Stimulated activated CD8-positive, alpha-beta memory T cell treated with anti-CD3 and anti-CD28 coated beads, Interleukin-7, amount 100 ng/mL, for 4 hours (primary cell): Measurements from ENCODE around the gene CBARP.

Experiments
- DNase-seq, 2 donors: peaks; one replicate each; pipeline ENCODE4 v3.0.0-alpha.2; 2020; ENCODE audit warnings: low read depth in 2 of 2

CBARP gene

DNA sequence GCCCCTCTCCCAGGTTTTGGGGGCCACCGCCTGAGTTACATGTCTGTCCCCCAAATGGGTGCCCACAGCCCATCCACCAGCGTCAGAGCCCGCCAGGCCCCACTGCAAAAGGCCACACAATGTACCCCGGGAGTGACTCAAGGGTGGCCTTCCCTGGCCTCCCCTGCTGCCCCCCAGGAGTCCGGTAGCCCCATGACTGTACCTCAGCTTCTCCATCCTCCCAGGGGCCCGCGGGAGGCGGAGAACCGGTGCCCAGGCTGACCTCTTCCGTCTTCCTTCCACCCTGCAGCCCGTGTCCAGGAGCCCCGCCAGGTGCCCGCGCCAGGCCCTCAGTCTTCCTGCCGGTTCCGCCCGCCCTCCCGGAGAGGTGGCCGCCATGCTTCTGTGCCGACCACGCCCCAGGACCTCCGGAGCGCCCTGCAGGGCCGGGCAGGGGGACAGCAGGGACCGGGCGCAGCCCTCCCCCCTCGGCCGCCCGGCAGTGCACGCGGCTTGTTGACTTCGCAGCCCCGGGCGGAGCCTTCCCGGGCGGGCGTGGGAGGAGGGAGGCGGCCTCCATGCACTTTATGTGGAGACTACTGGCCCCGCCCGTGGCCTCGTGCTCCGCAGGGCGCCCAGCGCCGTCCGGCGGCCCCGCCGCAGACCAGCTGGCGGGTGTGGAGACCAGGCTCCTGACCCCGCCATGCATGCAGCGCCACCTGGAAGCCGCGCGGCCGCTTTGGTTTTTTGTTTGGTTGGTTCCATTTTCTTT is 10.3 kb downstream of the CBARP start:
- no peak for DNase-seq

DNA sequence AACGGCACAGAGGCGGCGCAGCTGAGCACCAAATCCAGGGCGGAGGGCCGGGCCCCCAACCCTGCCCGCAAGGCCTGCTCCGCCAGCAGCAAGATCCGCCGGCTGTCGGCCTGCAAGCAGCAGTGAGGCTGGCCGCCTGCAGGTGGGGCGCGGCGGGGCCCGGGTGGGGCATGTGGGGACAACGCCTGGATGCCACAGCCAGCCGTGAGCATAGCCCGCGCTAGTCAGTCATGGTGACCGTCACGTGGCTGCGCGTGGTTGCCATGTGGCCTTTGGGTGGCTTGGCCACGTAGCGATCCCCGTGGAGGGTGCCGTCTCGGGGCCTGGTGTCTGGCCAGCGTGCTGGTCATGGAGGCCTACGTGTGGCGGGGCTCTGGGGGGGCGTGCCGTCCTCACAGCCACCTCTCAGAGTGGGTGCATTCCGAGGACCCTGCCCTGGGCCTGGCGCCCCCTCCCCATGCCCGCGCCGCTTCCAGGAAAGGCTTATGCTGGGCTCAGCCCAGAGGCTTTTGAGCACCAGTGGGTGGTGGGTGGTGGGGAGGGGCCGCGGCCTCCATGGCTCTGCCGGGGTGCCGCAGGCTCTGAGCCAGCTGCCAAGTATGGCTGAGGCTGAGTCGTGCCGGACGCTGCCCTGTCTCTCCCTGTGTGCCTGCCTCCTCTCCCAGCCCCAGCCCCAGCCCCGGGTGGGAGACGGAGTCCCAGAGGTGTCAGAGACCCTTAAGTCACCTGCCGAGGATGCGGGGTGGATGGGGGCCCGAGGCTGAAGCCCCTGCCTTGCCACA is 11.1 kb downstream of the CBARP start:
- DNase-seq: no peak

DNA sequence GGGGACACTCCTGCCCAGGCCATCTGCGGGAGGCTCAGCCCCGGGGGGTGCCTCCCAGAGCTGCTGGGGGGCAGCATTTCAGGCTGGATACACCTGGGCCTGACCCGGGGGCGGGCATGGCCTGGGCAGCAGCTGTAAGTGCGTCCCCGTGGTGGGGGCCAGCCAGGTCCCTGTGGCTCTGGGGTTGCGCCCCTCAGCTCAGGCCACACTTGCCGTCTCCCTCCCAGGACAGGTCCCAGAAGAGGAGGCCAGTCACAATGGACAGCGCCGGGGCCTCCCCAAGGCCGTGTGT is 11.6 kb downstream of the CBARP start:
- no peak for DNase-seq

DNA sequence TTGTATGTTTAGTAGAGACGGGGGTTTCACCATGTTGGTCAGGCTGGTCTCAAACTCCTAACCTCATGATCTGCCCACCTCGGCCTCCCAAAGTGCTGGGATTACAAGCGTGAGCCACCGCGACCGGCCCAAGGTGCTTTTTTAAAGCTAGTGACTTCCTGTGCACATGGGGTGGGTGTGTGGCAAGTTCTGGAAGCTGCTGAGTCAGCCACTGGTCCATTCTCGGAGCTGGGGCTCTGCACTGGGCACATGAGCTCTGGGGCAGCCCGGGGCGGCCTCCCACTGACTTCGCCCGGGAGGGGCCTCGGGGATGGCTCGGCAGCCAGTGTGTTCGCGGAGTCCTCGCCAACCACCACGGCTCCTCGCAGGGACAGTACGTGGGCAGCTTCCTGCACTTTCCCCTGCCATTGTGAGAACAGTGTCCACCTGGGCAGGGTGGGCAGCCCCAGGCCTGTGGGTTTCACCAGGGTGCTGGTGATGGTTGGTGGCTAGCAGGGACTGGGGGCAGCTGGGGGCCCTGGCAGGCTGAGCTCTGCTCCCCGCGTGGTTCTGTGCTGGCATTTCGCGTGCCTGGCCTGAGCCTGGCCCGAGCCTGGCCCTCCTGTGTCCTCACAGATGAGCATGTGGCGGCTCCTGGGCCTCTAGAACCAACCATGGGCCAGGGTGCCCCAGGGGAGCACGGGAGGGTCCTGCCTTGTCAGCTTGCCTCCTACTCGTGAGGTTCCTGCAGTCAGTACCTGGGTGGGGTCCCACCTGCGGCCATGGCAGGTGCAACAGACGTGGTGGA is 12.2 kb downstream of the CBARP start:
- no peak for DNase-seq

DNA sequence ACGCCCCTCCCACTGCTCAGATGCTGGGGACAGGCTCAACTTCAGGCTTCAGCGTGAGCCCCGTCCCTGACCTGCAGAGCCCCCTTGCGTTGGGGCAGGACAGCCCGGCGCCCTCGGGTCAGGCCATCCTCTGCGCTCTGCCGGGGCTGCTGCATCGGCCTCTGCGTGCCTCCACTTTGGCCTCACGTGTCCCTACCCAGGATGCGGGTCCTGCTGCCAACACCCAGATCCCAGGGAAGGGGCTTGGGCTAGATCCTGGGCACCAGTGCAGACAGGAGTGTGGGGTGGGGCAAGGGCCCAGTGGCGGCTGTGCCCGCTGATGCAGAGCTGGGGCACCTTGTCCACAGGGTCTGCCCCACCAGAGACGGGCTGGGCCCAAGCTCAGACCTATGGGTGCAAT is 13.0 kb downstream of the CBARP start:
- no peak for DNase-seq

DNA sequence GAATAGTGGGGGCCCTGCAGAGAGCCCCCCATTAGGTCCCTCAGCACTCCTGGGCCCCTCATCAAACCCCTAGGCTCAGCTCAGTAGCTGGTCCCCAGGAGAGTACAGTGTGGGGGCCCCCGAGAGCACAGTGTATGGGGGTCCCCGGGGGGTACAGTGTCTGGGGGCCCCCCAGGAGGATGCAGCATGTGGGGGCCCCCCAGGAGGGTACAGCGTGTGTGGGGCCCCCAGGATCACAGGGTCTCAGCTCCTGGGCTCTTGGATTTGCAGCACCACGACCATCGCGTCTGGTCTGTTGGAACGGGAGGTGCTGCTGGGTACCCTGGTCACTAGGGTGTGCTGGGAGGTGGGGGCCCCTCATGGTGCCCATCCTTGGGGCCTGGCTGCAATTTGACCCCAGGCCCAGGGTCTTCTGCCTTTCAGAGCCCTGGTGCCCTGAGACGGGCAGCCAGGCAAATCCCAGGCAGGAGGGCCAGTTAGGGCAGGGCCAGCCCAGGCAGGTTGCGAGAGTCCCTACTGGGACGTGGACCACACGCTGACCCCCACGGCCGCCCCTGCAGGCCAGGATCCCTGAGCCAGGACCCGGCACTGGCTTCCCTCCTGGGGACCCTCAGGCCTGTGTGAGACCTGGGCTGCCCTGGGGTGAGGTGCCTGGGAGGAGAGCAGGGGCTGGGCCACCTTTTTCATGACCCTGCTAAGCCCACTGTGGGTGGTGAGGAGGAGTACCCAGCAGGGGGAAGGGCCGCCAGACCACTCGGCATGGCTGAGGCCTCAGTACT is 13.6 kb downstream of the CBARP start:
- DNase-seq: no peak

DNA sequence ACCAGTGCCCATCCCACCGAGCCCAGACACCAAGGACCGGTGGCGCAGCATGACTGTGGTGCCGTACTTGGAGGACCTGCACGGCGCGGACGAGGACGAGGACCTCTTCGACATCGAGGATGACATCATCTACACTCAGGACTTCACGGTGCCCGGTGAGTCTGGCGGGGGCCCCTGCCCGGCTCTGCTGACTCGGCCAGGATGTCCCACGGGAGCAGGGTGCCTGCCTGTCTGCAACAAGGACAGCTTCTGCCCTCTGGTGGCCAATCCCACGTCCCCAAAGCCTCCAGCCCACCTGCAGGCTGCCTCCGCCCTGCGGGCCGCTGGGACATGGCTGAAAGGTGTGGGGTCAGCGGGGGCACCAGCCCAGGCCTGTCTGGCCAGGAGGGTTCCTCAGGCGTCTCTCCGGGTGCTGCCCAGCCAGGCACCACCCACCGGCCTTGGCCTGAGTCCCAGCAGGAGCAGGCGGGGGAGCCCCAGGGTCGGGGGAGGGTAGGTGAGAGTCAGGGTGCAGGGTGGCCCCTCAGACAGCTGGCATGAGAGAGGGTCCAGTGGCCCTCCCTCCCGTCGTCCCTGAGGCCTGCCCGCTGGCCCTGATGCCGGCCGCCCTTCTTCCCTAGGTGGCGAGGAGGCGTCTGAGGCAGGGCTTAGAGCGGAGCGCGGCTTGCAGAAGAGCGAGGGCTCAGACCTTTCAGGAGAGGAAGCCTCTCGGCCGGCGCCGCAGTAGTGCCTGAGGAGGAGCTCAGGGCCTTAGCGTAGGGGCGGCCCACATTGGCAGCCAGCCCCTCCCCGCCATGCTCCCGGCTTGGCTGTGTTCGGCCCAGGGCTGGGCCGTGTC is 14.6 kb downstream of the CBARP start:
- DNase-seq: no peak

DNA sequence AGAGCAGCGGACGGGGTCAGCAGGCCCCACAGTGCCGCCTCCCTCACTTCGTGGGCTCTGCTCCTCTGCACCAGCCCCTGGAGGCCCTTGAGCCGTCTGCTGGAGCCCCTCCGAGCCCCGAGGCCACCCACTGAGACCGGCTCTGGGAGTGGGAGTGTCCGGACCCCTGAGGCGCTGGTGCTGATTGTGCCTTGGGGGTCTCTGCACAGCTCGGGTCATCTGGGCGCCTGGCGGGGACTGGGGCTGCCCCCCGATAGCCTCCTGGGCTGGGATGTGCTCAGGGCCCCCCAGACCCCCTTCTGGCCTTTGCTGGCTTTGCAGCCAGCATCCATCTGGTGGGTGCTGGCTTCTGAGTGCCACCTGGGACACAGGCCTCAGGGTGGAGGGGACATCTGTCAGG is 15.4 kb downstream of the CBARP start:
- DNase-seq: no peak

DNA sequence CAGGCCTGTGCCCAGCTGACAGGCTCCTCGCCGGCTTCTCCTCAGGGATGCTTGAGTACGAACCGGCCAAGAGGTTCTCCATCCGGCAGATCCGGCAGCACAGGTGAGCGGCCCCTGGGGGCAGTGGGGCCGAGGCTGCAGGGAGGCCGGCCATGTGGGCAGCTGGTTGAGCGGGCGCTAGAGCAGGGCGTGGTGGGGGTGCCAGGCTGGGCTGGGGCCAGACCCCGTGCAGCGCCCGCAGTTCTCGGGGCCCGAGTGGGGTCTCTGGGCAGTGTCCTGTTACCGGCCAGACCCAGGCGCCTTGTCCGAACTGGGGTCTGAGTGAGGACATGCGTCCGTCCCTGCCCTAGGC is 15.9 kb downstream of the CBARP start:
- no peak for DNase-seq

DNA sequence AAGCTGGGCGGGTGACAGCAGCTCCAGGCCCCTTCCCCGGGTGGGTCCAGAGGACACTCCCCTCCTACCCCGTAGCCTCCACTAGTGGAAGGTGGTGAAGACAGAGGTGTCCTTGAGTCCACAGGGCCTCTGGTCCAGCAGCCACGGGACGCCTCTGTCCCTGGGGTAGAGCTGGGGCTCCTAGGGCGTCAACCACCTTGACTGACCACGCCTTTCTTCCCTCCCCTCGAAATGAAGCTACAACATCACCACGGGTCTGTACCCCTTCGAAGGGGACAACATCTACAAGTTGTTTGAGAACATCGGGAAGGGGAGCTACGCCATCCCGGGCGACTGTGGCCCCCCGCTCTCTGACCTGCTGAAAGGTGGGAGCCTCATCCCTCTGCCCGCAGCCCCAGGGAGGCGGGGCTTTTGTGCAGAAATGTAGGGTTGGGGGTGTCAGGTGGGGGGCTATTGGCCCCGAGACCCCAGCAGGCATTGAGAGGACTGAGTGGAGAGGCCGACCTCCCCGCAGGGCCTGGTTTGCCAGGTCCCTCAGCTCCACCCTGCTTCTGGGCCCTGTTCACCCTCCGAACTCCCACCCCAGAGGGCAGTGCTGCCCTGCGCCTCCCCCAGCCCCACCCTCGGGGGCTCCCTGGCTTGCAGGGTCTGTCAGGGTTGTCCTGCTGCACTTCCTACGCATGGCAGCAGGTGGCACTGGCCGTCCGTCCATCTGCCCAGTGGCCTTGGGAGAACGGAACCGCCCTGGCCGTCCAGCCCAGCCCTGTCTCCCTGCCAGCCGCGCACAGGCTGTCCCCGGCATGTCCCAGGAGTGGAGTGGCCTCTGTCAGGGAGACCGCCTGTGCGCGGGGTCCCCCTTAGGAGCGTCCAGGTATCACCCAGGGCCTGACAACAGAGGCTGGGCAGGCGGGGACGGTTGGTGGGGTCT is 16.6 kb downstream of the CBARP start:
- DNase-seq: no peak

DNA sequence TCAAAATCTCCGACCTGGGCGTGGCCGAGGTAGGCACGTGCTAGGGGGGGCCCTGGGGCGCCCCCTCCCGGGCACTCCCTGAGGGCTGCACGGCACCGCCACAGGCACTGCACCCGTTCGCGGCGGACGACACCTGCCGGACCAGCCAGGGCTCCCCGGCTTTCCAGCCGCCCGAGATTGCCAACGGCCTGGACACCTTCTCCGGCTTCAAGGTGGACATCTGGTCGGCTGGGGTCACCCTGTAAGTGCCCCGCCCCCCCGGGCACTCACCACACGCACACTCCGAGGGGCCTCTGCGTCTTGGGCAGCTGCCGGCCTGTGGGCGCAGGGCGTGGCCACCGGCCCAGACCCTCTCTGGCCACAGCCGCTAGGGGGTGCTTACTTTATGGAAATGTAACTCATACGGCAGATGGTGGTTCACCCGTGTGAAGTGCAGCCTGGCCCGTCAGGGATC is 17.3 kb downstream of the CBARP start:
- DNase-seq: no peak

DNA sequence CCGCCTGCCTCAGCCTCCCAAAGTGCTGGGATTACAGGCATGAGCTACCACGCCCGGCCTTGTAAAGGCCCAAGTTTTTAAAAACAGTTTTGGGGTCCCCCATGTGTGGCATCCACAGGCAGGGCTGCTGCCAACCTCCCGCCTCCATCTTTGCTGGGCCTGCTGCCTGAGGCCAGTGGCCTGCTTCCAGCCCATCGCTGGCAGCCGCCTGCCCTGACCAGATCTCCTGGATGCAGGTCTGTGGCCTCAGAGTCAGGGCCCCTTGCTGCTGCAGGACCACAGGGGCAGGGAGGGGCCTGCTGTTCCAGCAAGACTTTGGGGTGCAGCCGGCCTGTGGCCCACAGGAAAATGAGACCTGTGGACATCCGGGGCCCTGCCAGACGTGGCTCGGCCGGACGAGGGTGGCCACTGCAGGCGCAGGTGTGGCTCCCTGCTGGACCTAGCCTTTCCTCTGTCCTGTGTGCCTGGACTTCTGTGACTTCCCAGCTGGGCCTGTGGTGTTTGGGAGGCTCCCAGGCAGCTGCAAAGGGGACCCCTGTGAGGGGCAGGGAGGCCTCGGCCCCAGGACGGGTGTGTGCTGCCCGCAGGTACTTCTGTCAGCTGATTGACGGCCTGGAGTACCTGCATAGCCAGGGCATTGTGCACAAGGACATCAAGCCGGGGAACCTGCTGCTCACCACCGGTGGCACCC is 17.9 kb downstream of the CBARP start:
- no peak for DNase-seq

DNA sequence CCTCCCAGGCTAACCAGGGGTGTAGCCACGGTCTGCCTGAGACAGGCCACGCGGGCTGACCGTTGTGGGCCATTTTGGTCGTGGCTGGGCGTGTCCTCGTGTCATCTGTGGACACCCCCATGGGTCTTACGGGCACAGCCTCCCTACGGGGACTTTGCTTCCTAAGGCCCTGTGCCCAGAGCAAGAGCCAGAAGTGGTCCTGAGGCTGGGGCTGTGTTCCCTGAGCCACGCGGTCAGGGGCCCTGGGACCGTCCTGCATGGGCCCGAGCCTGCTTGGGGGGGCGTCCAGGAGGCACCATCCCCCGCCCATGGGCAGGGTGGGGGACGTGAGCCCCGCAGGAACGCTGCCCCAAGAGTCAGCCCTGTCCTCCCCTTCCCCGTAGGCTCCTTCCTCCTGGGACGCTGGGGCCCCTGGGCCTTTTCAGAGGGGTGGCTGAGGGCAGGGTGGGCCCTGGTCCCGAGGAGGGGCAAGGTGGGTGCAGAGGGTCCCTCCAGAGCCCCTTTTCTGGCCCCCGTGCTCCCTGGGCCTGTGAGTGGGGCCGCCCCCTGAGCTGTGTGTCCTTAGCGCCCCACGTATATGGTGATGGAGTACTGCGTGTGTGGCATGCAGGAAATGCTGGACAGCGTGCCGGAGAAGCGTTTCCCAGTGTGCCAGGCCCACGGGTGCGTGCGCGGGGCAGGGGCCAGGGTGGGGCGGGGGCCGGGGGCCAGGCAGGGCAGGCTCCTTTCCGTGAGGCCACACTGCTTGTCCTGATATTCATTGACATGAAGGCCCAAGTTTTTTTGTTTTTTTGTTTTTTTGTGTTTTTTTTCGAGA is 18.8 kb downstream of the CBARP start:
- no peak for DNase-seq

DNA sequence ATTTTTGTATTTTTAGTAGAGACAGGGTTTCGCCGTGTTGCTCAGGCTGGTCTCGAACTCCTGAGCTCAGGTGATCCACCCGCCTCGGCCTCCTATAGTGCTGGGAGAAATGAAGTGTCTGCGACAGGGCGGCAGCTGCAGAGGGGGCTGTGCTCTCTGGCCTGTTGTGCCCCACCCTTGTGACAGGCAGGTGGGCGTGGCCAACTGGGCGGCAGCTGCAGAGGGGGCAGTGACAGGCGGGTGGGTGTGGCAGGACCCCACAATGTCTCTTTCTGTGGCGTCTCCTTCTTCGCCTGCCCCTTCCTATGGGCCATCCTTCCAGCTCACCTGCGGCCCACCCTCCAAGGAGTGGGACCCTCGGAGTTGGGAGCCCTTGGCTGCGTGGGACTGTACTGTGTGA is 20.4 kb downstream of the CBARP start:
- no peak for DNase-seq

DNA sequence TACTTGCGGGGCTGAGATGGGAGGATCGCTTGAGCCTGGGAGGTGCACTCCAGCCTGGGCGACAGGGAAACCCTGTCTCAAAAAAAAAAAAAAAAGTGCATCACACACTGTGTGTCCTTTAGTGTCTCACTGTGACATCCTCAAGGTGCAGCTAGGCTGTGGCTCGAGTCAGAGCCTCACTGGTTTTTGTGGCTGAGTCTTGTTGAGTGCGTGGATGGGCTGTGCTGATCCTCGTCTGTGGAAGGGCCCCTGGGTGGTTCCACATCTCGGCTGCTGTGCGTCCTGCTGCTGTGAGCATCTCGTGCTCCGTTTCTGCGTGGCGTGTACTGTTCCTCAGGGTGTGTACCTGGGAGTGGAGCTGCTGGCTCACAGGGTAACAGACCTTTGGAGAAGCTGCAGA is 21.0 kb downstream of the CBARP start:
- no peak for DNase-seq

DNA sequence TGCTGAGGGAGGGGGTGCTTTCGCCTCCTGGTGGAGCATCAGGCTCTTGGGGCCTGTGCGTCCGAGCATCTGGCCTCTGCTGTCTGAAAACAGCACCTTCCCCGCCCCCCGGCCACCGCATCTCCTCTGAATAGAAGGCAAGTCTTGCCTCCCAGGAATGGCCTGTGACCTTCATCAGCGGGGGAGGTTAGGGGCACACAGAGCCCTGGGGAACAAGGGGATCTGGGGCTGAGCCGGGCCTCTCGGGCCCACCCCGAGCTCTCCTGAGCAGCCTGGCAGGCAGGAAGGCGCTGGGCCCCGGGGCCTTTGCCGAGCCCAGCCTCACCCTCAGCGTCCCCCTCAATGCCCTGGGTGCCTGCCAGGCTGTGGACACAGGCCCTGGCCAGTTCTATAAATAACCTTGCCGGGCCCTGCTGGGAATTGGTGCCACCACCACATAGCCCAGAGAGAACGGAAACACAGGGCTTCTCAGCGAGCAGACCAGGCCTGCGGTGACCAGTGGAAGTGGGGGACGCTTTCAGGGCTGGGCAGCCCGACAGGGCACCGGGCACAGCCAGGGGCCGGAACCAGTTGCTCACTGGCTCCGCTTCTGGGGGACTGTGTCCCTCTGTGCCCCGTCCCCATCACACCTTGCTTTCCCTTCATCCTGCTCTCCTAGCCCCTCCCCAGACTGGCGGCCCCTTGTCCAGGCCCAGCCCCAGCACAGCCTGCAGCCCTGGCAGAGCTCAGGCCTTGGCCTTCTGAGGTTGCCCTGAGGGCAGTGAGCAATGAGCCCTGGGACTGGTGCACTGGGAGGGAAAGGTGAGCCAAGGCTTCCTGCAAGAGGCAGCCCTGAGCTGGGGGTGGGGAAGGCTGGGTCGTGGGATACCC is 22.7 kb downstream of the CBARP start:
- DNase-seq: no peak

DNA sequence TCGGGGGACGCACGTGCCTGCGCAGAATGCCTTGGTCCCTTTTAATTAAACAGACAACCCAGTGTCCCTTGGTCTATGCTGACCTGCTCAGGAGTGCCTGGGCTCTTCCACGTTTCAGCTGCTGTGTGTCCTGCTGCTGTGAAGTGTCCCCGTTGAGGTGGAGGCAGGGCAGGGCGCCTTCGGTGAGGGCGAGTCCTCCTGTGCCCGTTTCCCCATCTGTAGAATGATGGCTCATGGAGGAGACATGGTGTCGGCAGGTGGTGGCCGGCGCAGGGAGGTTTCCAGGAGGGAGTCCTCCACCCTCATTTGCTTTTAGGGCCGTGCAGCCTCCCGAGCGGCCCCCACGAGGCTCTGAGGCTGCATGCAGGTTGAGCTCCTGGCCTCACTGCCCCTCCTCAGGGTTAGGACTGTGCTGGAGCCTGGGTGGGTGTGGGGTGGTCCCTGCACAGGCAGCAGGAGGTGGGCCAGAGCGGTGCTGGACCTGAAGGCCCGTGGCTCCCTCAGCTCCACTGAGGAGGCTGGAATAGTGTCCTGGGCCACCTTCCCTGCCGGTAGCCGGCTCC is 23.4 kb downstream of the CBARP start:
- no peak for DNase-seq
